ENCODE measurements around the gene CCNL2. TPM values are rescaled to one million over a fixed set of nuclear protein-coding genes. Genes with fewer than 3 reads are reported as not detected.

Gene CCNL2
- total and polyA plus RNA-seq, 2 of the 13 experiments (the other 11 are each of a cell fraction or from before 2014, with no cell fraction given) = 105 to 340 TPM

- Histone ChIP-seq H3K79me2 (ENCODE audit: insufficient read depth, low read length) (peaks cover 13% of the 10 kb centered on the region), H3K27me3 (ENCODE audit: control insufficient read depth in 1 of 2, insufficient read depth in 2 of 2, low read length in 2 of 2) (no peaks in the 10 kb centered on the region), H3K4me2 (ENCODE audit: low read depth, low read length) (peak overlapping the region; percentile 89), H3K36me3 (replicated peaks in 1 of 2; ENCODE audit: control insufficient read depth in 1 of 2, insufficient read depth in 2 of 2, low read length in 2 of 2) (no peaks in the 10 kb centered on the region), H3K9ac (ENCODE audit: insufficient read depth, low read depth, low read length) (peak overlapping the region; percentile 88), H3K4me3 (replicated peaks in 1 of 3; ENCODE audit: insufficient read depth in 1 of 3, low read depth in 2 of 3, low read length in 3 of 3) (peak overlapping the region; percentile 72 to 88 (median 79)), H3K9me3 (ENCODE audit: low read length) (no peaks in the 10 kb centered on the region), H3K4me1 (ENCODE audit: insufficient read depth, low read length) (peaks cover 41% of the 10 kb centered on the region), H3K27ac (ENCODE audit: extremely low read length, insufficient read depth, low read length) (peak overlapping the region; percentile 94), H4K20me1 (ENCODE audit: insufficient read depth, low read length) (no peaks in the 10 kb centered on the region), H2AFZ (ENCODE audit: low read length) (no peak overlapping the region)
- intact Hi-C loops (cut with micrococcal nuclease; ENCODE audit: unreplicated experiment) (no loop called here), in situ Hi-C loops (cut with HindIII; ENCODE audit: extremely low pct_ligation_motif_present, low pct_unique_long_range_greater_than_20kb) (no loop called here)
- whole genome bisulfite sequencing (ENCODE audit: low lambda C conversion rate) = 0% methylated on average over 3 of the region's 18 CpGs
- BruUV-seq (replicated peaks) = no TSS peak
- DNase-seq (ENCODE audit: low spot score) (peak; percentile 53), ATAC-seq (peak; percentile 3), FAIRE-seq (no peak)
- ChIA-PET POLR2A (interaction anchor here (0.6 to 11.0 kb wide), 15 partner anchors 7 to 126 kb away, joined by 3 to 355 read pairs (median 11); partner anchors contain the start of genes ANKRD65, AURKAIP1, CCNL2 and MRPL20), CTCF (ENCODE audit: low intra/inter-chr PET ratio, low total read pairs) (interaction anchor here (1.4 kb wide), 1 partner anchor 10 kb away, joined by 10 read pairs; no protein-coding TSS in a partner anchor)
- TF ChIP-seq CREM (IDR thresholded peaks at IDR 0.05) = 0 out of 2 replicates have a peak, but pooled peaks have one; percentile 61
- TF ChIP-seq CREM (CRISPR knock-in tag; IDR thresholded peaks at IDR 0.05) = no peak
- TF ChIP-seq AGO1 (IDR thresholded peaks at IDR 0.05; ENCODE audit: low read depth, low read length, poor library complexity, severe bottlenecking) = peak; percentile 94
- 0 out of 2 replicates have a peak, but pooled peaks have one; percentile 22 for TF ChIP-seq ELK4 (CRISPR knock-in tag; IDR thresholded peaks at IDR 0.05; ENCODE audit: borderline replicate concordance)
- 0 out of 2 replicates have a peak, but pooled peaks have one; percentile 12 for TF ChIP-seq PRDM10 (CRISPR knock-in tag; IDR thresholded peaks at IDR 0.05; ENCODE audit: low read depth)
- 0 out of 2 replicates have a peak, but pooled peaks have one; percentile 2 for TF ChIP-seq PHF20 (CRISPR knock-in tag; IDR thresholded peaks at IDR 0.05)
- 0 out of 2 replicates have a peak, but pooled peaks have one; percentile 4 for TF ChIP-seq ZC3H4 (CRISPR knock-in tag; IDR thresholded peaks at IDR 0.05; ENCODE audit: borderline replicate concordance)
- TF ChIP-seq TCF12 (IDR thresholded peaks at IDR 0.05) = no peak
- TF ChIP-seq TCF12 (CRISPR knock-in tag; IDR thresholded peaks at IDR 0.05) = no peak
- TF ChIP-seq ZNF441 (CRISPR knock-in tag; IDR thresholded peaks at IDR 0.05; ENCODE audit: borderline replicate concordance) = no peak
- peak; percentile 66; the same call in 1 of the 2 replicates for TF ChIP-seq ZNF121 (CRISPR knock-in tag; IDR thresholded peaks at IDR 0.05)
- TF ChIP-seq ZNF790 (CRISPR knock-in tag; IDR thresholded peaks at IDR 0.05; ENCODE audit: borderline replicate concordance) = 0 out of 2 replicates have a peak, but pooled peaks have one; percentile 64
- TF ChIP-seq TIGD3 (CRISPR knock-in tag; IDR thresholded peaks at IDR 0.05; ENCODE audit: borderline replicate concordance) = 0 out of 2 replicates have a peak, but pooled peaks have one; percentile 13
- no peak for TF ChIP-seq ZNF773 (CRISPR knock-in tag; IDR thresholded peaks at IDR 0.05; ENCODE audit: borderline replicate concordance)
- TF ChIP-seq RBM39 (IDR thresholded peaks at IDR 0.05; ENCODE audit: low read depth, low read length, poor library complexity, severe bottlenecking) = peak; percentile 95
- TF ChIP-seq ARNT2 (CRISPR knock-in tag; IDR thresholded peaks at IDR 0.05; ENCODE audit: low read depth) = 0 out of 2 replicates have a peak, but pooled peaks have one; percentile 58
These were observed 32.1 kb upstream of the CCNL2 start for GRCh38 chr1:1430992-1431844.
